Measurements from ENCODE around the gene EPS8. TPM values are rescaled to one million over a fixed set of nuclear protein-coding genes. Genes with fewer than 3 reads are reported as not detected.
A peak's percentile ranks its signal among the peaks of the same experiment; 100 is the strongest.
"Not testable (repeated sequence)": the region's sequence is repeated elsewhere in the genome, so short reads cannot be mapped to it uniquely, and the experiment has no call there.

Gene EPS8
- total RNA-seq, 2 donors from 2014 or later = 38.0 to 46.2 TPM

- H3K36me3 Mint-ChIP-seq = no peaks in the 10 kb centered on the region
- H3K27ac Mint-ChIP-seq = no peak overlapping the region
- no peak for DNase-seq (ENCODE audit: low spot score)
- H3K4me3 Mint-ChIP-seq = no peak overlapping the region
- peaks cover 5% of the 10 kb centered on the region in 2 donors for H3K4me1 Mint-ChIP-seq (ENCODE audit: low read depth in 2 of 2)
- no peaks in the 10 kb centered on the region for H3K9me3 Mint-ChIP-seq
- ATAC-seq = no peak
- peaks cover 11 to 32% of the 10 kb centered on the region in 2 donors for H3K27me3 Mint-ChIP-seq
Measured at GRCh38 chr12:15763328-15763727, 25.9 kb downstream of the EPS8 start.

GRCh38 chr12:15762162-15762561 lies 27.0 kb downstream of the EPS8 start:
- ATAC-seq = not testable (repeated sequence)

GRCh38 chr12:15757553-15758255 lies 31.5 kb downstream of the EPS8 start:
- Mint-ChIP-seq H3K4me3 (no peak overlapping the region), H3K27me3 (peaks cover 18 to 45% of the 10 kb centered on the region in 2 donors), H3K9me3 (no peaks in the 10 kb centered on the region), H3K36me3 (no peaks in the 10 kb centered on the region), H3K27ac (peak overlapping the region; percentile 24 to 32), H3K4me1 (ENCODE audit: low read depth in 2 of 2) (peaks cover 7 to 9% of the 10 kb centered on the region in 2 donors)
- ATAC-seq (peak; percentile 93 to 94), DNase-seq (ENCODE audit: low spot score) (no peak)

More at GRCh38 chr12:15762162-15762561, 27.0 kb downstream of the EPS8 start:
- H3K4me3 Mint-ChIP-seq; H3K27ac Mint-ChIP-seq; DNase-seq (ENCODE audit: low spot score); H3K4me1 Mint-ChIP-seq (ENCODE audit: low read depth in 2 of 2); H3K36me3 Mint-ChIP-seq; H3K9me3 Mint-ChIP-seq: not testable (repeated sequence)
- H3K27me3 Mint-ChIP-seq = peaks cover 11 to 32% of the 10 kb centered on the region in 2 donors

- no peaks in the 10 kb centered on the region for H3K36me3 Mint-ChIP-seq
- peaks cover 7 to 9% of the 10 kb centered on the region in 2 donors for H3K4me1 Mint-ChIP-seq (ENCODE audit: low read depth in 2 of 2)
- DNase-seq (ENCODE audit: low spot score) (no peak), ATAC-seq (no peak)
- H3K27ac Mint-ChIP-seq = peak overlapping the region in 1 of 2 donors; percentile 36
- H3K27me3 Mint-ChIP-seq = peaks cover 18 to 45% of the 10 kb centered on the region in 2 donors
- H3K9me3 Mint-ChIP-seq = no peaks in the 10 kb centered on the region
- no peak overlapping the region for H3K4me3 Mint-ChIP-seq
Measured at GRCh38 chr12:15756822-15757221, 32.4 kb downstream of the EPS8 start.

GRCh38 chr12:15754233-15754632 lies 35.0 kb downstream of the EPS8 start:
- Mint-ChIP-seq H3K4me3 (no peak overlapping the region), H3K4me1 (ENCODE audit: low read depth in 2 of 2) (peaks cover 7 to 9% of the 10 kb centered on the region in 2 donors), H3K27ac (no peak overlapping the region), H3K36me3 (no peaks in the 10 kb centered on the region), H3K9me3 (no peaks in the 10 kb centered on the region), H3K27me3 (peaks cover 10 to 31% of the 10 kb centered on the region in 2 donors)
- ATAC-seq = no peak
- no peak for DNase-seq (ENCODE audit: low spot score)

- Mint-ChIP-seq H3K27ac (no peak overlapping the region), H3K4me1 (ENCODE audit: low read depth in 2 of 2) (peaks cover 3% of the 10 kb centered on the region in 2 donors), H3K4me3 (no peak overlapping the region), H3K9me3 (no peaks in the 10 kb centered on the region), H3K27me3 (peaks cover 10 to 31% of the 10 kb centered on the region in 2 donors), H3K36me3 (no peaks in the 10 kb centered on the region)
- ATAC-seq = no peak
- no peak for DNase-seq (ENCODE audit: low spot score)
Measured at GRCh38 chr12:15752785-15753184, 36.4 kb downstream of the EPS8 start.

- H3K4me3 Mint-ChIP-seq = no peak overlapping the region
- DNase-seq (ENCODE audit: low spot score) = no peak
- no peak for ATAC-seq
- H3K9me3 Mint-ChIP-seq = no peaks in the 10 kb centered on the region
- no peaks in the 10 kb centered on the region for H3K4me1 Mint-ChIP-seq (ENCODE audit: low read depth in 2 of 2)
- no peaks in the 10 kb centered on the region for H3K36me3 Mint-ChIP-seq
- H3K27me3 Mint-ChIP-seq = peaks cover 10 to 35% of the 10 kb centered on the region in 2 donors
- H3K27ac Mint-ChIP-seq = no peak overlapping the region
Measured at GRCh38 chr12:15751741-15752140, 37.4 kb downstream of the EPS8 start.

GRCh38 chr12:15749937-15750336 lies 39.3 kb downstream of the EPS8 start:
- Mint-ChIP-seq H3K4me3 (no peak overlapping the region), H3K27ac (no peak overlapping the region), H3K27me3 (peaks cover 5 to 29% of the 10 kb centered on the region in 2 donors)

GRCh38 chr12:15741870-15742269 lies 47.3 kb downstream of the EPS8 start:
- DNase-seq (ENCODE audit: low spot score); H3K4me1 Mint-ChIP-seq (ENCODE audit: low read depth in 2 of 2); ATAC-seq; H3K4me3 Mint-ChIP-seq; H3K9me3 Mint-ChIP-seq; H3K27ac Mint-ChIP-seq: not testable (repeated sequence)
- Mint-ChIP-seq H3K36me3 (peaks cover 12% of the 10 kb centered on the region), H3K27me3 (peaks cover 0 to 13% of the 10 kb centered on the region in 2 donors)

More at GRCh38 chr12:15749937-15750336, 39.3 kb downstream of the EPS8 start:
- no peaks in the 10 kb centered on the region for H3K9me3 Mint-ChIP-seq
- H3K36me3 Mint-ChIP-seq = no peaks in the 10 kb centered on the region
- DNase-seq (ENCODE audit: low spot score) (no peak), ATAC-seq (no peak)
- H3K4me1 Mint-ChIP-seq (ENCODE audit: low read depth in 2 of 2) = no peaks in the 10 kb centered on the region

GRCh38 chr12:15741082-15741481 lies 48.1 kb downstream of the EPS8 start:
- Mint-ChIP-seq H3K27me3 (peaks cover 0 to 8% of the 10 kb centered on the region in 2 donors), H3K36me3 (peaks cover 12% of the 10 kb centered on the region), H3K9me3 (peaks cover 3% of the 10 kb centered on the region), H3K4me3 (no peak overlapping the region), H3K27ac (no peak overlapping the region), H3K4me1 (ENCODE audit: low read depth in 2 of 2) (no peaks in the 10 kb centered on the region)
- no peak for ATAC-seq
- no peak for DNase-seq (ENCODE audit: low spot score)

GRCh38 chr12:15740389-15740788 lies 48.8 kb downstream of the EPS8 start:
- not testable (repeated sequence) for H3K27me3 Mint-ChIP-seq; H3K4me1 Mint-ChIP-seq (ENCODE audit: low read depth in 2 of 2); ATAC-seq; H3K4me3 Mint-ChIP-seq; DNase-seq (ENCODE audit: low spot score); H3K27ac Mint-ChIP-seq; H3K9me3 Mint-ChIP-seq
- peaks cover 12% of the 10 kb centered on the region for H3K36me3 Mint-ChIP-seq

- Mint-ChIP-seq H3K4me1 (ENCODE audit: low read depth in 2 of 2) (no peaks in the 10 kb centered on the region), H3K4me3 (no peak overlapping the region), H3K27me3 (peaks cover 0 to 1% of the 10 kb centered on the region in 2 donors), H3K27ac (no peak overlapping the region), H3K9me3 (no peaks in the 10 kb centered on the region), H3K36me3 (peaks cover 7% of the 10 kb centered on the region)
- DNase-seq (ENCODE audit: low spot score) (no peak), ATAC-seq (no peak)
Measured at GRCh38 chr12:15738438-15739015, 50.7 kb downstream of the EPS8 start.

- Mint-ChIP-seq H3K27me3 (peaks cover 0 to 11% of the 10 kb centered on the region in 2 donors), H3K4me3 (no peak overlapping the region), H3K36me3 (no peaks in the 10 kb centered on the region), H3K27ac (no peak overlapping the region), H3K9me3 (no peaks in the 10 kb centered on the region), H3K4me1 (ENCODE audit: low read depth in 2 of 2) (no peaks in the 10 kb centered on the region)
- ATAC-seq (no peak), DNase-seq (ENCODE audit: low spot score) (no peak)
Measured at GRCh38 chr12:15735837-15736615, 53.2 kb downstream of the EPS8 start.

- no peaks in the 10 kb centered on the region for H3K36me3 Mint-ChIP-seq
- no peaks in the 10 kb centered on the region for H3K9me3 Mint-ChIP-seq
- ATAC-seq (no peak), DNase-seq (ENCODE audit: low spot score) (no peak)
- H3K27ac Mint-ChIP-seq = no peak overlapping the region
- H3K4me3 Mint-ChIP-seq = no peak overlapping the region
- H3K27me3 Mint-ChIP-seq = peaks cover 4 to 21% of the 10 kb centered on the region in 2 donors
- H3K4me1 Mint-ChIP-seq (ENCODE audit: low read depth in 2 of 2) = no peaks in the 10 kb centered on the region
Measured at GRCh38 chr12:15733136-15733535, 56.1 kb downstream of the EPS8 start.

Measured in natural killer cell treated with Interleukin-12 subunit alpha and Interleukin-12 subunit beta and Interleukin-15 and Interleukin-18, amount 100 ng/mL, for 72 hours (primary cell).